ENCODE data around the gene LCAT.
"Not testable (repeated sequence)": the region's sequence is repeated elsewhere in the genome, so short reads cannot be mapped to it uniquely, and the experiment has no call there.

The LCAT gene

GRCh38 chr16:67931712-67932461 lies 12.0 kb downstream of the LCAT start, which contains the start of gene CTRL:
CTRL (minus strand) TSS chr16:67931862; CDS start chr16:67931852, 10 bp downstream.
- DNase-seq (no peak), ATAC-seq (no peak)

GRCh38 chr16:67930678-67931211 lies 13.2 kb downstream of the LCAT start:
- ATAC-seq = no peak
- no peak for DNase-seq

GRCh38 chr16:67930191-67930590 lies 13.7 kb downstream of the LCAT start:
- ATAC-seq = no peak
- DNase-seq = no peak

GRCh38 chr16:67928561-67929364 lies 15.2 kb downstream of the LCAT start:
- peak; percentile 79 for ATAC-seq

GRCh38 chr16:67928147-67928546 lies 15.8 kb downstream of the LCAT start:
- no peak for ATAC-seq

More at GRCh38 chr16:67928561-67929364, 15.2 kb downstream of the LCAT start:
- peak; percentile 85 for DNase-seq

GRCh38 chr16:67927131-67927941 lies 16.6 kb downstream of the LCAT start:
- ATAC-seq = no peak
- no peak for DNase-seq

More at GRCh38 chr16:67928147-67928546, 15.8 kb downstream of the LCAT start:
- DNase-seq = no peak

GRCh38 chr16:67926181-67926750 lies 17.7 kb downstream of the LCAT start:
- DNase-seq (no peak), ATAC-seq (no peak)

GRCh38 chr16:67924140-67924906 lies 19.6 kb downstream of the LCAT start:
- ATAC-seq = no peak
- no peak for DNase-seq

- DNase-seq (no peak), ATAC-seq (no peak)
Measured at GRCh38 chr16:67923414-67924116, 20.4 kb downstream of the LCAT start.

GRCh38 chr16:67922740-67923139 lies 21.2 kb downstream of the LCAT start:
- ATAC-seq = no peak
- DNase-seq = no peak

- DNase-seq = no peak
- ATAC-seq = peak; percentile 59
Measured at GRCh38 chr16:67922221-67922620, 21.7 kb downstream of the LCAT start.

- DNase-seq = no peak
- no peak for ATAC-seq
Measured at GRCh38 chr16:67919622-67920221, 24.2 kb downstream of the LCAT start.

GRCh38 chr16:67917852-67918236 lies 26.1 kb downstream of the LCAT start:
- DNase-seq = peak; percentile 52
- peak; percentile 98 for ATAC-seq

GRCh38 chr16:67917140-67917851 lies 26.6 kb downstream of the LCAT start:
- ATAC-seq = no peak
- no peak for DNase-seq

GRCh38 chr16:67915831-67916723 lies 27.8 kb downstream of the LCAT start:
- ATAC-seq = no peak
- DNase-seq = no peak

- not testable (repeated sequence) for ATAC-seq, DNase-seq
Measured at GRCh38 chr16:67915496-67915769, 28.5 kb downstream of the LCAT start.

GRCh38 chr16:67914758-67915495 lies 29.0 kb downstream of the LCAT start:
- no peak for DNase-seq
- no peak for ATAC-seq

- ATAC-seq (peak; percentile 70), DNase-seq (peak; percentile 42)
Measured at GRCh38 chr16:67910158-67910557, 33.8 kb downstream of the LCAT start.

Data from stimulated activated naive CD8-positive, alpha-beta T cell treated with anti-CD3 and anti-CD28 coated beads, Interleukin-15, Interleukin-2, amounts not matched to agents 100 U/mL and 50 U/mL, for 24 hours (primary cell).